CMK (cell line): ENCODE measurements around the gene CADM4.

Experiments
- DNase-seq: peaks from one replicate; pipeline ENCODE4 v3.0.0-alpha.2; 2010; ENCODE audit warnings: low read depth

The CADM4 gene

GRCh38 chr19:43582495-43582894 lies 57.2 kb downstream of the CADM4 start:
- no peak for DNase-seq

GRCh38 chr19:43581467-43581866 lies 58.2 kb downstream of the CADM4 start:
- no peak for DNase-seq

- DNase-seq, result no peak
These were observed 60.9 kb downstream of the CADM4 start for GRCh38 chr19:43578787-43579186.

- no peak for DNase-seq
These were observed 63.4 kb downstream of the CADM4 start for GRCh38 chr19:43575955-43576878.

GRCh38 chr19:43575156-43575950 lies 64.3 kb downstream of the CADM4 start, which contains the start of the genes PINLYP and XRCC1:
TSS of gene PINLYP (plus strand) at chr19:43575801. CDS start at chr19:43577192, 1,391 bp downstream.
TSS of gene XRCC1 (minus strand) at chr19:43575527. CDS start at chr19:43575458, 69 bp downstream.
- DNase-seq, result peak; percentile 93

GRCh38 chr19:43574424-43575155 lies 65.1 kb downstream of the CADM4 start:
- no peak for DNase-seq
